DND-41 (cell line): ENCODE data around the gene MRPS17.

Experiments used
- ATAC-seq: fragments of 200-7000 bp; cut with Tn5 transposase; 3 replicates; pipeline ENCODE4 v1.9.1; 2021; ENCODE audit warnings: low read depth; ENCODE audit not compliant: insufficient read depth
- DNase-seq: peaks from one replicate; pipeline ENCODE4 v3.0.0-alpha.2; 2020
- H2AFZ ChIP-seq: 2 replicates; pipeline ENCODE4 v1.6.0; 2012; ENCODE audit warnings: low read depth, low read length
- H3K27ac ChIP-seq: 2 replicates; pipeline ENCODE4 v1.5.1; 2012; ENCODE audit warnings: low read length, inconsistent platforms
- H3K27me3 ChIP-seq: fragments of 200-600 bp; sonication (generic); 2 replicates; pipeline ENCODE4 v1.6.0; 2012; ENCODE audit warnings: low read length, mild to moderate bottlenecking, inconsistent platforms; ENCODE audit not compliant: insufficient read depth, poor library complexity
- H3K36me3 ChIP-seq: 2 replicates; pipeline ENCODE4 v1.5.1; 2012; ENCODE audit warnings: low read length, inconsistent platforms; ENCODE audit not compliant: insufficient read depth
- H3K4me1 ChIP-seq: 2 replicates; pipeline ENCODE4 v1.5.1; 2012; ENCODE audit warnings: mild to moderate bottlenecking, low read length; ENCODE audit not compliant: insufficient read depth
- H3K4me2 ChIP-seq: 2 replicates; pipeline ENCODE4 v1.6.0; 2012; ENCODE audit warnings: mild to moderate bottlenecking, moderate library complexity, low read length, inconsistent platforms; ENCODE audit not compliant: insufficient read depth
- H3K4me3 ChIP-seq, 2 experiments: fragments of 200-600 bp in 1 of 2; shearing (Covaris generic) in 1 of 2; 2 replicates each; pipeline ENCODE4 v1.5.1; 2012 to 2016; ENCODE audit warnings: inconsistent platforms in 2 of 2, low read length in 2 of 2, mild to moderate bottlenecking in 2 of 2, low read depth in 1 of 2, moderate library complexity in 1 of 2
- H3K79me2 ChIP-seq: 2 replicates; pipeline ENCODE4 v1.6.0; 2012; ENCODE audit warnings: low read length, inconsistent platforms; ENCODE audit not compliant: insufficient read depth
- H3K9ac ChIP-seq: 2 replicates; pipeline ENCODE4 v1.6.0; 2012; ENCODE audit warnings: low read depth, mild to moderate bottlenecking, inconsistent platforms, low read length, moderate library complexity
- H3K9me3 ChIP-seq: 2 replicates; pipeline ENCODE4 v1.5.1; 2012; ENCODE audit warnings: low read length, moderate library complexity, mild to moderate bottlenecking, inconsistent platforms; ENCODE audit not compliant: insufficient read depth, severe bottlenecking
- H4K20me1 ChIP-seq: 2 replicates; pipeline ENCODE4 v1.6.0; 2012; ENCODE audit warnings: low read length; ENCODE audit not compliant: insufficient read depth
- EZH2 ChIP-seq: IDR thresholded peaks from 3 replicates; pipeline ENCODE4 v1.6.1; 2012; ENCODE audit warnings: borderline replicate concordance, low read depth, mild to moderate bottlenecking, moderate library complexity, low read length, inconsistent platforms; ENCODE audit not compliant: severe bottlenecking
- TF ChIP-seq, protein P1 (sequence below): IDR thresholded peaks from 2 replicates; pipeline ENCODE4 v1.5.1; 2012; ENCODE audit warnings: borderline replicate concordance, low read length, moderate library complexity, mild to moderate bottlenecking; ENCODE audit not compliant: poor library complexity, severe bottlenecking; ENCODE audit errors: extremely low read depth

MRPS17 gene

DNA sequence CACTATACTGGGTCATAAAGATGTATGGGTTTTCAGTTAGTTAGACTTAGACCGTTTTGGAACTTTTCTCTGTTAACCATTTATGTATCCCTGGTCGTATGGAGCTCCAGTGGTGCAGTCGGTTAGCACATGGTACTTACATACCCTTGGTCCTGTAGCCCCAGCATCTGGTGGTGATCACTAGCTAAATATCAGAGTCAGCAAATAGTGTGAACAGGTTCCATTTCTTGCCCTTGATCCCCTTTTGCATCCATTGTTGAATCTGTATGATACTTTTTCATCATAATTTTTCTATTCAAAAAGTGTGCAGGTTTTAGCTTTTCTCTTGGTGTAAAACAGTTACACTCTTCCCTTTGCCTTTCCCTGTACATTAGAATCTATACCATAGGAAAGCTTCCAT, 28.6 kb downstream of the MRPS17 start:
- no peak for ATAC-seq
- Histone ChIP-seq H3K36me3 (peaks cover 82% of the 10 kb centered on the region), H3K4me3 (no peak overlapping the region), H3K9ac (no peak overlapping the region), H3K4me2 (no peak overlapping the region), H4K20me1 (peaks cover 20% of the 10 kb centered on the region; the same call in 1 of the 2 replicates), H3K79me2 (peaks cover 27% of the 10 kb centered on the region), H3K4me1 (no peaks in the 10 kb centered on the region), H3K9me3 (no peaks in the 10 kb centered on the region), H3K27me3 (no peaks in the 10 kb centered on the region), H2AFZ (no peak overlapping the region), H3K27ac (no peak overlapping the region)
- DNase-seq, result no peak
- TF ChIP-seq, protein P1, sequence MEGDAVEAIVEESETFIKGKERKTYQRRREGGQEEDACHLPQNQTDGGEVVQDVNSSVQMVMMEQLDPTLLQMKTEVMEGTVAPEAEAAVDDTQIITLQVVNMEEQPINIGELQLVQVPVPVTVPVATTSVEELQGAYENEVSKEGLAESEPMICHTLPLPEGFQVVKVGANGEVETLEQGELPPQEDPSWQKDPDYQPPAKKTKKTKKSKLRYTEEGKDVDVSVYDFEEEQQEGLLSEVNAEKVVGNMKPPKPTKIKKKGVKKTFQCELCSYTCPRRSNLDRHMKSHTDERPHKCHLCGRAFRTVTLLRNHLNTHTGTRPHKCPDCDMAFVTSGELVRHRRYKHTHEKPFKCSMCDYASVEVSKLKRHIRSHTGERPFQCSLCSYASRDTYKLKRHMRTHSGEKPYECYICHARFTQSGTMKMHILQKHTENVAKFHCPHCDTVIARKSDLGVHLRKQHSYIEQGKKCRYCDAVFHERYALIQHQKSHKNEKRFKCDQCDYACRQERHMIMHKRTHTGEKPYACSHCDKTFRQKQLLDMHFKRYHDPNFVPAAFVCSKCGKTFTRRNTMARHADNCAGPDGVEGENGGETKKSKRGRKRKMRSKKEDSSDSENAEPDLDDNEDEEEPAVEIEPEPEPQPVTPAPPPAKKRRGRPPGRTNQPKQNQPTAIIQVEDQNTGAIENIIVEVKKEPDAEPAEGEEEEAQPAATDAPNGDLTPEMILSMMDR, result no peak
- TF ChIP-seq EZH2, result no peak

- Histone ChIP-seq H3K36me3 (peaks cover 84% of the 10 kb centered on the region), H4K20me1 (no peaks in the 10 kb centered on the region), H3K4me2 (no peak overlapping the region), H2AFZ (no peak overlapping the region), H3K4me1 (no peaks in the 10 kb centered on the region), H3K9me3 (no peaks in the 10 kb centered on the region), H3K27me3 (no peaks in the 10 kb centered on the region), H3K9ac (no peak overlapping the region), H3K27ac (no peak overlapping the region), H3K79me2 (0 out of 2 replicates have a peak, but pooled peaks cover 1% of the 10 kb centered on the region), H3K4me3 (no peak overlapping the region)
- DNase-seq, result no peak
- no peak for ATAC-seq
- TF ChIP-seq, protein P1, result no peak
- TF ChIP-seq EZH2, result no peak
Measured at GRCh38 chr7:55983537-55983936, 31.9 kb downstream of the MRPS17 start.

DNA sequence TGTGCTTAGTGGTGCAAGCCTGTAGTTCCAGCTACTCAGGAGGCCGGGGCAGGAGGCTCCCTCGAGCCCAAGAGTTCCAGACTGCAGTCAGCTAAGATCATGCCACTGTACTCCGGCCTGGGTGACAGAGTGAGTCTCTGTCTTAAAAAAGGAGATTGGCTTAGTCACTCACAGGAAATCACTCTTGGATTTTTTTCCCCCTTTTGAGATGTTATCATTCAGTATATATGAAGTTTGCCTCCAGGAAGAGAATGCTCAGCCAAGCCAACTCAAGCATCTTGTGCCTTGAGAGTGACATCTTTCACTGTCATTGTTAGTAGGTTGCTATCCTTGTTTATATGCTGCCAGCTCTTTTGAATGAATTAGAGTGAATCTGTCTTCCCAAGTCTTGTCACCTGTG, 40.7 kb downstream of the MRPS17 start:
- Histone ChIP-seq H4K20me1 (no peaks in the 10 kb centered on the region), H3K4me1 (no peaks in the 10 kb centered on the region), H3K27me3 (no peaks in the 10 kb centered on the region), H3K4me3 (no peak overlapping the region), H3K79me2 (no peaks in the 10 kb centered on the region), H3K9me3 (no peaks in the 10 kb centered on the region), H3K36me3 (peaks cover 72% of the 10 kb centered on the region), H2AFZ (no peak overlapping the region), H3K4me2 (no peak overlapping the region), H3K9ac (no peak overlapping the region), H3K27ac (no peak overlapping the region)
- TF ChIP-seq, protein P1, result no peak
- no peak for TF ChIP-seq EZH2
- ATAC-seq, result no peak
- DNase-seq, result no peak
